Endothelial cell (in vitro differentiated cells): ENCODE data around the gene SLC51B. TPM values are rescaled to one million over a fixed set of nuclear protein-coding genes. Genes with fewer than 3 reads are reported as not detected.
"Not testable (repeated sequence)": the region's sequence is repeated elsewhere in the genome, so short reads cannot be mapped to it uniquely, and the experiment has no call there.

Source experiments
- DNase-seq: peaks from one replicate; pipeline ENCODE4 v3.0.0; 2021; ENCODE audit warnings: low spot score
- H3K27ac Mint-ChIP-seq: one replicate; pipeline ENCODE4 v1.8.0; 2021; ENCODE audit warnings: mixed read lengths, inconsistent platforms; ENCODE audit not compliant: unreplicated experiment
- H3K27me3 Mint-ChIP-seq: one replicate; pipeline ENCODE4 v1.8.0; 2021; ENCODE audit warnings: mild to moderate bottlenecking, moderate library complexity, mixed read lengths, inconsistent platforms; ENCODE audit not compliant: unreplicated experiment
- H3K36me3 Mint-ChIP-seq: one replicate; pipeline ENCODE4 v1.8.0; 2021; ENCODE audit warnings: mild to moderate bottlenecking, low read depth, mixed read lengths, inconsistent platforms; ENCODE audit not compliant: unreplicated experiment
- H3K4me1 Mint-ChIP-seq: one replicate; pipeline ENCODE4 v1.8.0; 2021; ENCODE audit warnings: mild to moderate bottlenecking, mixed read lengths, inconsistent platforms; ENCODE audit not compliant: unreplicated experiment
- H3K4me3 Mint-ChIP-seq: one replicate; pipeline ENCODE4 v1.8.0; 2021; ENCODE audit warnings: mild to moderate bottlenecking, mixed read lengths, inconsistent platforms; ENCODE audit not compliant: unreplicated experiment
- H3K9me3 Mint-ChIP-seq: one replicate; pipeline ENCODE4 v1.8.0; 2021; ENCODE audit warnings: mixed read lengths, inconsistent platforms; ENCODE audit not compliant: unreplicated experiment
- CTCF ChIP-seq: fragments of 200-600 bp; sonication (generic); IDR thresholded peaks from one replicate; pipeline ENCODE4 v1.5.0; 2021; ENCODE audit warnings: antibody characterized with exemption; ENCODE audit not compliant: unreplicated experiment
- total RNA-seq: library from RNA; stranded (reverse); fragmentation: NEBNext Ultra II Directional; extraction: Animal tissue kit (Norgen Biotek cat#: 25700); gene quantifications from one replicate; pipeline ENCODE4 v1.2.1, GENCODE V29; 2021; ENCODE audit not compliant: unreplicated experiment

SLC51B gene
- total RNA-seq, 1 donor from 2014 or later, result not detected

- Mint-ChIP-seq H3K27ac (no peak overlapping the region), H3K36me3 (no peaks in the 10 kb centered on the region), H3K27me3 (peaks cover 2% of the 10 kb centered on the region), H3K9me3 (no peaks in the 10 kb centered on the region), H3K4me1 (no peaks in the 10 kb centered on the region), H3K4me3 (no peak overlapping the region)
- no peak for DNase-seq
- TF ChIP-seq CTCF, result no peak
Observed at GRCh38 chr15:65040461-65040860, 4.7 kb upstream of the SLC51B start.

GRCh38 chr15:65041787-65042186 is 3.4 kb upstream of the SLC51B start:
- no peak overlapping the region for H3K27ac Mint-ChIP-seq
- no peak overlapping the region for H3K4me3 Mint-ChIP-seq
- H3K36me3 Mint-ChIP-seq, result no peaks in the 10 kb centered on the region
- no peak for DNase-seq
- H3K4me1 Mint-ChIP-seq, result no peaks in the 10 kb centered on the region
- no peak for TF ChIP-seq CTCF
- peaks cover 2% of the 10 kb centered on the region for H3K27me3 Mint-ChIP-seq
- no peaks in the 10 kb centered on the region for H3K9me3 Mint-ChIP-seq

- DNase-seq, result no peak
- no peak for TF ChIP-seq CTCF
- Mint-ChIP-seq H3K27ac (no peak overlapping the region), H3K27me3 (peaks cover 2% of the 10 kb centered on the region), H3K9me3 (no peaks in the 10 kb centered on the region), H3K4me3 (no peak overlapping the region), H3K4me1 (no peaks in the 10 kb centered on the region), H3K36me3 (no peaks in the 10 kb centered on the region)
Observed at GRCh38 chr15:65042776-65043327, 2.3 kb upstream of the SLC51B start.

DNA sequence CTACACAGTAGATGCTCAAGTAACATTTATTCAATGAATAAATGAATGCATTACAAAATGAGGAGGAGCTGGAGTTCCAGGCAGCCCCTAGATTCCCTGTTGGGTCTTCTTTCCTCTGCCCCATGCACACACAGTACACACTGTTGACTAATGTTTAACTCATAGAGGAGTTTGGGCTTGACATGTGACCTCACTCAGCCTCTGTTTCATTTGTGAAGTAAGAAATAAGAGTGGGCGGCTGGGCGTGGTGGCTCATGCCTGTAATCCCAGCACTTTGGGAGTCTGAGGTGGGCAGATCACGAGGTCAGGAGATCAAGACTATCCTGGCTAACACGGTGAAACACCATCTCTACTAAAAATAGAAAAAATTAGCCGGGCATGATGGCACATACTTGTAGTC is 969 bp upstream of the SLC51B start:
- not testable (repeated sequence) for H3K27me3 Mint-ChIP-seq, H3K4me3 Mint-ChIP-seq, H3K4me1 Mint-ChIP-seq, H3K9me3 Mint-ChIP-seq, H3K36me3 Mint-ChIP-seq, DNase-seq, H3K27ac Mint-ChIP-seq

DNA sequence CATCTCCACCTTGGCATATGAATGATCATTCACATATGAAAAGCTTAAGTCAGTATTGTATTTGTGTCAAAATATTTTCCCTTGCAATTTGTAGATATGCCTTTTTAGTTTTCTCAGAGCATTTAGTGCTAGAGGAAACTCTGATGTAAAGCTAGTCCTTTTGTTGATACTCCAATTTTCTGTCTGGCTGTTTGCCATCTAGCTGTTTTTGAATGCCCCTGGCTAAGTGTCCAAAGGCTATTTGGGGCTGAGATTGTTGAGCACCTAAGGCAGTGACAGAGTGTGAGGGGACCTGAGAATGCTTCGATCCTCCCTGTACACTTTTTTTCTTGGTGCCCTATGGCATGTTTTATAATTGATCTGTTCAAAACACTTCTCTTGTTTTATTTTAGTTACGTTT is 3.1 kb downstream of the SLC51B start:
- H3K27me3 Mint-ChIP-seq, result peaks cover 8% of the 10 kb centered on the region
- H3K9me3 Mint-ChIP-seq, result no peaks in the 10 kb centered on the region
- DNase-seq, result no peak
- peaks cover 7% of the 10 kb centered on the region for H3K4me1 Mint-ChIP-seq
- no peak for TF ChIP-seq CTCF
- H3K36me3 Mint-ChIP-seq, result no peaks in the 10 kb centered on the region
- no peak overlapping the region for H3K4me3 Mint-ChIP-seq
- H3K27ac Mint-ChIP-seq, result no peak overlapping the region
